ENCODE measurements around the gene NCKAP5.

NCKAP5 gene

GRCh38 chr2:133421516-133422324 lies 146.5 kb downstream of the NCKAP5 start:
- DNase-seq (ENCODE audit: low spot score) = no peak

GRCh38 chr2:133420788-133421187 lies 147.5 kb downstream of the NCKAP5 start:
- DNase-seq (ENCODE audit: low spot score) = no peak

GRCh38 chr2:133418671-133419070 lies 149.6 kb downstream of the NCKAP5 start:
- no peak for DNase-seq (ENCODE audit: low spot score)

GRCh38 chr2:133418021-133418420 lies 150.2 kb downstream of the NCKAP5 start:
- no peak for DNase-seq (ENCODE audit: low spot score)

- no peak for DNase-seq (ENCODE audit: low spot score)
These were observed 150.8 kb downstream of the NCKAP5 start for GRCh38 chr2:133417415-133417814.

GRCh38 chr2:133416736-133417135 lies 151.5 kb downstream of the NCKAP5 start:
- DNase-seq (ENCODE audit: low spot score) = no peak

GRCh38 chr2:133416146-133416545 lies 152.1 kb downstream of the NCKAP5 start:
- DNase-seq (ENCODE audit: low spot score) = no peak

GRCh38 chr2:133415210-133415876 lies 152.9 kb downstream of the NCKAP5 start:
- no peak for DNase-seq (ENCODE audit: low spot score)

GRCh38 chr2:133414486-133415209 lies 153.6 kb downstream of the NCKAP5 start:
- DNase-seq (ENCODE audit: low spot score) = no peak

GRCh38 chr2:133413863-133414262 lies 154.4 kb downstream of the NCKAP5 start:
- no peak for DNase-seq (ENCODE audit: low spot score)

GRCh38 chr2:133412694-133413093 lies 155.6 kb downstream of the NCKAP5 start:
- no peak for DNase-seq (ENCODE audit: low spot score)

GRCh38 chr2:133411857-133412256 lies 156.4 kb downstream of the NCKAP5 start:
- DNase-seq (ENCODE audit: low spot score) = no peak

GRCh38 chr2:133411101-133411500 lies 157.2 kb downstream of the NCKAP5 start:
- DNase-seq (ENCODE audit: low spot score) = no peak

GRCh38 chr2:133409581-133410285 lies 158.5 kb downstream of the NCKAP5 start:
- DNase-seq (ENCODE audit: low spot score) = no peak

- no peak for DNase-seq (ENCODE audit: low spot score)
These were observed 159.6 kb downstream of the NCKAP5 start for GRCh38 chr2:133408671-133409070.

- DNase-seq (ENCODE audit: low spot score) = no peak
These were observed 160.9 kb downstream of the NCKAP5 start for GRCh38 chr2:133407341-133407740.

GRCh38 chr2:133405252-133405651 lies 163.0 kb downstream of the NCKAP5 start:
- no peak for DNase-seq (ENCODE audit: low spot score)

- DNase-seq (ENCODE audit: low spot score) = no peak
These were observed 167.9 kb downstream of the NCKAP5 start for GRCh38 chr2:133400411-133400810.

GRCh38 chr2:133393895-133394294 lies 174.4 kb downstream of the NCKAP5 start:
- DNase-seq (ENCODE audit: low spot score) = no peak

GRCh38 chr2:133390156-133390555 lies 178.1 kb downstream of the NCKAP5 start:
- no peak for DNase-seq (ENCODE audit: low spot score)

GRCh38 chr2:133389569-133389968 lies 178.7 kb downstream of the NCKAP5 start:
- no peak for DNase-seq (ENCODE audit: low spot score)

GRCh38 chr2:133382566-133382965 lies 185.7 kb downstream of the NCKAP5 start:
- DNase-seq (ENCODE audit: low spot score) = no peak

Measured in kidney capillary endothelial cell (primary cell).